Nephron progenitor cell (in vitro differentiated cells): ENCODE data around the gene ASPG.
A peak's percentile ranks its signal among the peaks of the same experiment; 100 is the strongest.

Experiments used
- DNase-seq: peaks from one replicate; pipeline ENCODE4 v3.0.0; 2021
- H3K27ac Mint-ChIP-seq: 2 replicates; pipeline ENCODE4 v1.8.0; 2021; ENCODE audit warnings: mild to moderate bottlenecking, moderate library complexity, mixed read lengths
- H3K27me3 Mint-ChIP-seq: 2 replicates; pipeline ENCODE4 v1.8.0; 2021; ENCODE audit warnings: mild to moderate bottlenecking, low read depth, mixed read lengths; ENCODE audit not compliant: poor library complexity
- H3K36me3 Mint-ChIP-seq: 2 replicates; pipeline ENCODE4 v1.8.0; 2021; ENCODE audit warnings: low read depth, mixed read lengths
- H3K4me1 Mint-ChIP-seq: 2 replicates; pipeline ENCODE4 v1.8.0; 2021; ENCODE audit warnings: mixed read lengths
- H3K4me3 Mint-ChIP-seq: 2 replicates; pipeline ENCODE4 v1.8.0; 2021; ENCODE audit warnings: mild to moderate bottlenecking, moderate library complexity, mixed read lengths
- H3K9me3 Mint-ChIP-seq: 2 replicates; pipeline ENCODE4 v1.8.0; 2021; ENCODE audit warnings: mild to moderate bottlenecking, moderate library complexity, mixed read lengths
- CTCF ChIP-seq: fragments of 200-600 bp; sonication (generic); IDR thresholded peaks from 2 replicates; pipeline ENCODE4 v1.5.0; 2021; ENCODE audit warnings: antibody characterized with exemption

ASPG gene

GRCh38 chr14:104118006-104118844, 32.7 kb downstream of the ASPG start:
- Mint-ChIP-seq H3K9me3 (no peaks in the 10 kb centered on the region), H3K27me3 (peaks cover 87% of the 10 kb centered on the region), H3K27ac (no peak overlapping the region), H3K4me3 (no peak overlapping the region), H3K4me1 (no peaks in the 10 kb centered on the region), H3K36me3 (no peaks in the 10 kb centered on the region)
- no peak for TF ChIP-seq CTCF
- peak; percentile 4 for DNase-seq

- no peak overlapping the region for H3K27ac Mint-ChIP-seq
- DNase-seq: no peak
- no peak overlapping the region for H3K4me3 Mint-ChIP-seq
- H3K4me1 Mint-ChIP-seq: no peaks in the 10 kb centered on the region
- no peaks in the 10 kb centered on the region for H3K36me3 Mint-ChIP-seq
- peaks cover 91% of the 10 kb centered on the region for H3K27me3 Mint-ChIP-seq
- peaks cover 6% of the 10 kb centered on the region for H3K9me3 Mint-ChIP-seq
- TF ChIP-seq CTCF: no peak
Observed at GRCh38 chr14:104119119-104119487, 33.6 kb downstream of the ASPG start.

GRCh38 chr14:104119488-104120251, 34.2 kb downstream of the ASPG start:
- no peak for TF ChIP-seq CTCF
- Mint-ChIP-seq H3K4me1 (no peaks in the 10 kb centered on the region), H3K9me3 (peaks cover 12% of the 10 kb centered on the region), H3K27me3 (peaks cover 86% of the 10 kb centered on the region), H3K27ac (no peak overlapping the region), H3K4me3 (no peak overlapping the region), H3K36me3 (no peaks in the 10 kb centered on the region)
- DNase-seq: peak; percentile 10

- peaks cover 18% of the 10 kb centered on the region for H3K9me3 Mint-ChIP-seq
- no peak overlapping the region for H3K27ac Mint-ChIP-seq
- H3K4me1 Mint-ChIP-seq: no peaks in the 10 kb centered on the region
- TF ChIP-seq CTCF: no peak
- peaks cover 79% of the 10 kb centered on the region for H3K27me3 Mint-ChIP-seq
- H3K4me3 Mint-ChIP-seq: no peak overlapping the region
- no peaks in the 10 kb centered on the region for H3K36me3 Mint-ChIP-seq
- no peak for DNase-seq
Observed at GRCh38 chr14:104120281-104120741, 34.8 kb downstream of the ASPG start.

- H3K36me3 Mint-ChIP-seq: no peaks in the 10 kb centered on the region
- H3K27ac Mint-ChIP-seq: no peak overlapping the region
- DNase-seq: no peak
- no peaks in the 10 kb centered on the region for H3K4me1 Mint-ChIP-seq
- peaks cover 73% of the 10 kb centered on the region for H3K27me3 Mint-ChIP-seq
- H3K4me3 Mint-ChIP-seq: no peak overlapping the region
- peaks cover 27% of the 10 kb centered on the region for H3K9me3 Mint-ChIP-seq
- TF ChIP-seq CTCF: no peak
Observed at GRCh38 chr14:104121142-104121541, 35.6 kb downstream of the ASPG start.
